ENCODE data around the gene GREM1. TPM values are rescaled to one million over a fixed set of nuclear protein-coding genes. Genes with fewer than 3 reads are reported as not detected.

The GREM1 gene
- total RNA-seq, 2 donors from 2014 or later, result 0.25 TPM; not detected in 1

DNA sequence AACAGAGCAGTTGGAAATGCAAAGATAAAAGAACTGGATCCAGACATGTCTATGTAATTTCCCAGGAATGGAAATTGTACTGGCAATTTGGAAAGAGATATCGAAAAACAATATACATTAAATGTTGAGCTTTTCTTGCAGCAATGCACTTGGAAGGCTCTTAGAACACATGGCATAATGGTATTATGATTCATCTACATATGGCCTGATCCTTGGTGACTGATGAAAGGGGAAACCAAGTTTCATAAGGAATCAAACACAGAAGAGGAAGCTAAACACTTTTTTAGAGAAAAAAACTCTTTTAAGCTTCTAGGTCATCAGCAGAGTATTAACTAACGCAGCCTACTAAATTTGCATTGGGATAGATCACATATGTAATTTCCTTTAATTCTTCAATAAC, 12.4 kb upstream of the GREM1 start:
- Mint-ChIP-seq H3K9me3 (no peaks in the 10 kb centered on the region), H3K27me3 (ENCODE audit: low read depth) (peaks cover 69% of the 10 kb centered on the region), H3K36me3 (ENCODE audit: insufficient read depth in 2 of 2) (no peaks in the 10 kb centered on the region), H3K27ac (no peak overlapping the region), H3K4me1 (ENCODE audit: low read depth) (no peaks in the 10 kb centered on the region), H3K4me3 (no peak overlapping the region)
- ATAC-seq (replicated peaks in 1 of 2), result no peak
- no peak for DNase-seq

DNA sequence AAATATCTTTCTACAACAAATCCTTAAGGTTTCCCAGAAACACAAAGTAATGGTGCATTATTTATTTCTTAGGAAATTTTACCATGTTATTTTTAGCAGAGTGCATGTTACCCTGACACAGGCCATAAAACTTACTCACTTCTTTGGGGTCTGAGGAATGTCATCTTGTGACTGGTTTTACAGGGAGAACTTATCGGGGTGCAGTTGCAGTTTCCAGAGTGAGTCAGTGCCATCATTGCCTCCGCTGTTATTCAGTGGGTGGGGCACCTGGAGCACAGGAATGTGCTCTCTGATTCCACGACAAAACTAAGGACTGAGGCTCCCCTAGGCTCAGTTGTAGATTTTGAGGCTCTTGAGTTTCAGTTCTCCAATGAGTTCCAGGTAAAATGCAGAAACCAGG, 11.1 kb upstream of the GREM1 start:
- Mint-ChIP-seq H3K4me3 (no peak overlapping the region), H3K4me1 (ENCODE audit: low read depth) (no peaks in the 10 kb centered on the region), H3K36me3 (ENCODE audit: insufficient read depth in 2 of 2) (no peaks in the 10 kb centered on the region), H3K27me3 (ENCODE audit: low read depth) (peaks cover 66% of the 10 kb centered on the region), H3K27ac (no peak overlapping the region), H3K9me3 (no peaks in the 10 kb centered on the region)
- DNase-seq (no peak), ATAC-seq (replicated peaks in 1 of 2) (no peak)

DNA sequence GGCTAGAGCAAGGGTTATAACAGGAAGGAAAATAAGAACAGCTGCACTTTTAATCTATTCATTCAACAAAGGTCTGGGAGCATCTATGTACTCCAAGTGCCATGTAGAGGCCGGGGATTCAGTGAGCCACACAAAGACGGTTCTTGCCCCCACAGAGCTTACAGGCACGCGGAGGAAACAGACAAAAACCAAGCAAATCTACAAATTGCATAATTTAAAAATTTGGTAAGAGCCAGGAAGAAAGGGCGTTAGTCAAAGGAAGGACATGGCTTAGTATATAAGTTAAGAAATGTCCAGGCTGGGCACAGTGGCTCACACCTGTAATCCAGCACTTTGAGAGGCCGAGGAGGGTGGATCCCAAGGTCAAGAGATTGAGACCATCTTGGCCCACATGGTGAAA, 10.4 kb upstream of the GREM1 start:
- ATAC-seq (replicated peaks in 1 of 2) (no peak), DNase-seq (no peak)
- H3K4me1 Mint-ChIP-seq (ENCODE audit: low read depth), result no peaks in the 10 kb centered on the region
- no peak overlapping the region for H3K4me3 Mint-ChIP-seq
- no peak overlapping the region for H3K27ac Mint-ChIP-seq
- H3K27me3 Mint-ChIP-seq (ENCODE audit: low read depth), result peaks cover 66% of the 10 kb centered on the region
- no peaks in the 10 kb centered on the region for H3K9me3 Mint-ChIP-seq
- H3K36me3 Mint-ChIP-seq (ENCODE audit: insufficient read depth in 2 of 2), result no peaks in the 10 kb centered on the region

DNA sequence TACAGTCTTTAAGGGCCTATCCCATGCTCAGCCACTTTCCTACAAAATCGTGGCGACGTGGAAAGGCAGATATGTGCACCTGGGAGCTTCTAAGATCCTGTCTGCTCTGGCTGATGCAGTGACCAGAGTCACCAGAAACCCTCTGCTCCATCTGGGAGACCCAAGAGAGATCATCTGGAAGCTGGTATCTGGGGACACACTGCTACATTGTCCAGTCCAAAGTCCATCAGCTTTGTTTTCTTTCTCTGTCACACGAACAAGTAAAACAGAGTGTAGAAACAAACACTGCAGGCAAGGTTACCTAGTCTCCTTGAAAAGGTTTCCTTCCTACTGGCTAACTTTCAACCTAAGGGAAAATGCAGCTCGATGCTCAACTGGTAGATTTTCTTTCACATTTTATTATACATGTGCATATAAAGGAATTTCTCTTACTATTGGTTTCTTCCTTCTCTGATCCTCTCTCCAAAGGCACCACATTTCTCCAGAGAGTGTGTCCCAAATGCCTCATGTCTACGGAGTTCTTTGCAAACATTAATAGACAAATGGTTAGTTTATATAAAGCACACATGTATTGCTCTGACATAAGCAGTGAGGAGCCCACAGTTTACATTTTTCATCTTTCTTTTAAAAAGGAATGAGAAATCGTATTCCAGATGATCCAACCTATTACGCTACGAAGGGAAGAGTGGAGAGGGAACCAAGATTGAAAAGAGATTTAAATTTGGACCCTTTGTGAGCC, 8.3 kb upstream of the GREM1 start:
- Mint-ChIP-seq H3K4me1 (ENCODE audit: low read depth) (no peaks in the 10 kb centered on the region), H3K27ac (no peak overlapping the region), H3K27me3 (ENCODE audit: low read depth) (peaks cover 64% of the 10 kb centered on the region), H3K9me3 (no peaks in the 10 kb centered on the region), H3K4me3 (no peak overlapping the region), H3K36me3 (ENCODE audit: insufficient read depth in 2 of 2) (no peaks in the 10 kb centered on the region)
- no peak for DNase-seq
- no peak for ATAC-seq (replicated peaks in 1 of 2)

DNA sequence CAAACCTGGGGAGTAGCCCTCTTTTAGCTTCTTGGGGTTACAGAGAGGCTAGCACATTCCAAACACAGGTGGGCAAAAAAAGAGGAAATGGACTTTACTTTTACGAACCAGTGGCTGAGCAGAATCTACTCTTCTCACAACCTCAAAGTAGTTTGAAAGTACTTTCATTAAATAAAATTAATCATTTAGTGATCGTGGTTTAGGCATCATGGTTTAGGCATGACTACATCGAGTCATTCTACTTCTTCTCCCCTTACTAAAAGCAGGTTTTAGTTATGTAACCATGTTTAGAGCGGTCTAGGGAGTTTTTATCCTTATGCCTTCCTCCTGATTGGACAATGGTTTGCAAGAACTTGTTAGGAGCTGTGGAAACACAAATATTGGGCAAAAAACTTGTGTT, 2.5 kb upstream of the GREM1 start:
- Mint-ChIP-seq H3K27ac (no peak overlapping the region), H3K9me3 (no peaks in the 10 kb centered on the region), H3K27me3 (ENCODE audit: low read depth) (peaks cover 77% of the 10 kb centered on the region), H3K4me1 (ENCODE audit: low read depth) (peaks cover 24% of the 10 kb centered on the region), H3K4me3 (no peak overlapping the region), H3K36me3 (ENCODE audit: insufficient read depth in 2 of 2) (peaks cover 0 to 1% of the 10 kb centered on the region in 2 donors)
- DNase-seq (no peak), ATAC-seq (replicated peaks in 1 of 2) (no peak)

DNA sequence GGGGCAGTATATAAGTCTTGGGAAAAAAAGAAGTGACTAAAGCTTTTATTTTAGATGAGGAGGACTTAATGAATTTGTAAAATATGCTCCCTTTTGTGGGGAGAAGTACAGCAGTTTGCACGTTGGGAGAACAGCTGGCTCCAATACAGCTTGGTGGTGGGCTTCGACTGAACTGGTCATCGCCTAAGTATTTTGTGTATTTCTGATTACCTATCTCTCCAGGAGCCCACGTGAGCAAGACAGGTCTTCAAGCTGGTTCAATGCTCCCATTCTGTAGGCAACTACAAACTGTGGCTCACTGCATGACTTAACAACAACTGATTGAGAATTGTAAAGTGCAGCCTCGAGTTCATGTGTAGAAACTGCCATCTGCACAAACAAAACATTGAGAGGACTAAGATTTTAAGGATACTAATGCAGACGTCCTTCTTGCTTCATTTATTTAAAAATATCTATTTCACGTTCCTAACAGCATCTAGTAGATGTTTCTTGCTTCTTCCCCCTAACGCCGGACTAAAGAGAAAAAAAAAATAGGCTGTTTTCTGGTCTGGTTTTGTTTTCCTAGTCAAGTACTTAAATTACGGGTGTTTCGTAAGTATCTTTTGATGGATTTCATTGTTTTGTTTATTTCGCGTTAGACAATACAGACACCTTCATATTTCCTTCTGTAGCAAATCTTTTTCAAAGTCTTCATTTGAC, 1.4 kb upstream of the GREM1 start:
- H3K4me1 Mint-ChIP-seq (ENCODE audit: low read depth), result peaks cover 24% of the 10 kb centered on the region
- peak overlapping the region; percentile 61 for H3K4me3 Mint-ChIP-seq
- H3K9me3 Mint-ChIP-seq, result no peaks in the 10 kb centered on the region
- H3K27me3 Mint-ChIP-seq (ENCODE audit: low read depth), result peaks cover 88% of the 10 kb centered on the region
- DNase-seq, result no peak
- ATAC-seq (replicated peaks in 1 of 2), result no peak
- peaks cover 0 to 1% of the 10 kb centered on the region in 2 donors for H3K36me3 Mint-ChIP-seq (ENCODE audit: insufficient read depth in 2 of 2)
- peak overlapping the region; percentile 6 for H3K27ac Mint-ChIP-seq

DNA sequence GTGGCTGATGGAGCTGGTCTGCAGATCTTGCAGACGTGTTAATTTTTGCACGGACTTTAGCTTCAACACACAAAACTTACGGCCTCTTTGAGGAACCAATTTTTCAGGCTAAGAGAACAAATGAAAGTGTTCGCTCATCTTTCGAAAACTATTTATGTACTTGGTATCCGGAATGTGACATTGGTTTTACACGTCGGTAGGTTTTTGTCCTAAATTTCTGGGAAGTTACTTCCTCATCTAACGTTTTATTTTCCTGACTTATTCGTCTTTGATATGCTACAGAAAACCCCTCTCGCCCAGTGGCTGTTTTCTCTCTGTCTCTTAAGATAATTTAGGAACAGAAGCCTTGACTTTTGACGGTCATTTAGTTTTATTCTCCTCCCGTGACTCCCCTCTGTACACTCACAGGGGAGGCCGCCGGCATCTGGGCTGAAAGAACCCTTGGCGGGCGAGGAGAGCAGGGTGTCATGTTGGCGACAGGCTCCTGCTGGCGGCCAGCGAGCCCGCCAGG, 834 bp upstream of the GREM1 start:
- Mint-ChIP-seq H3K4me1 (ENCODE audit: low read depth) (peaks cover 24% of the 10 kb centered on the region), H3K27ac (peak overlapping the region; percentile 6), H3K9me3 (no peaks in the 10 kb centered on the region), H3K36me3 (ENCODE audit: insufficient read depth in 2 of 2) (peaks cover 0 to 1% of the 10 kb centered on the region in 2 donors), H3K27me3 (ENCODE audit: low read depth) (peaks cover 89% of the 10 kb centered on the region), H3K4me3 (peak overlapping the region; percentile 61)
- no peak for DNase-seq
- no peak for ATAC-seq (replicated peaks in 1 of 2)

DNA sequence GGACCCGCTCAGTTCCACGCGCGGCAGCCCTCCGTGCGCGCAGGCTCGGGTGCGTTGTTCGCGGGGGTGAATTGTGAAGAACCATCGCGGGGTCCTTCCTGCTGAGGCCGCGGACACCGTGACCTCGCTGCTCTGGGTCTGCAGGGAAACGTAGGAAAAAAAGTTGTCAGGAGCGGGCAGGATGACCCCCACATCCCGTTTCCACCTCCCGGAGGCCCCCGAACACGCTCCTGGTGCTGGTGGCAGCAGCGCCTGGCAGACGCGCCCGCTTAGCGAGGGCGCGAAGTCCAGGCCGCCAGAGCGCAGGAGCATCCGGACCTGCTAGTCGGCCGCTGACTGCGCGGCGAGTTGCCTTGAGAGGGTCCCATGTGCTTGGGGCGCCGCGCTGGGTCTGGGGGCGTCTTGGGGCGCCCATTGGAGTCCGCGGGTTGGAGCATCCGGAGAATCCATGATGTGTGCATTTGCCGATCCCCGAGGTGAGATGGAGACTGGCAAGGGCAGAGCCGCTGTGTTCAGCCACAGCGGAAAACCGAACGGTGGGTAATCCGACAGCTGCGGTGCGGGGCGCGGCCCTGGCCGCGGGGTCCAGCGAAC, 520 bp downstream of the GREM1 start:
- DNase-seq, result peak; percentile 6 to 15
- peaks cover 0 to 1% of the 10 kb centered on the region in 2 donors for H3K36me3 Mint-ChIP-seq (ENCODE audit: insufficient read depth in 2 of 2)
- H3K4me3 Mint-ChIP-seq, result peak overlapping the region; percentile 76 to 78

DNA sequence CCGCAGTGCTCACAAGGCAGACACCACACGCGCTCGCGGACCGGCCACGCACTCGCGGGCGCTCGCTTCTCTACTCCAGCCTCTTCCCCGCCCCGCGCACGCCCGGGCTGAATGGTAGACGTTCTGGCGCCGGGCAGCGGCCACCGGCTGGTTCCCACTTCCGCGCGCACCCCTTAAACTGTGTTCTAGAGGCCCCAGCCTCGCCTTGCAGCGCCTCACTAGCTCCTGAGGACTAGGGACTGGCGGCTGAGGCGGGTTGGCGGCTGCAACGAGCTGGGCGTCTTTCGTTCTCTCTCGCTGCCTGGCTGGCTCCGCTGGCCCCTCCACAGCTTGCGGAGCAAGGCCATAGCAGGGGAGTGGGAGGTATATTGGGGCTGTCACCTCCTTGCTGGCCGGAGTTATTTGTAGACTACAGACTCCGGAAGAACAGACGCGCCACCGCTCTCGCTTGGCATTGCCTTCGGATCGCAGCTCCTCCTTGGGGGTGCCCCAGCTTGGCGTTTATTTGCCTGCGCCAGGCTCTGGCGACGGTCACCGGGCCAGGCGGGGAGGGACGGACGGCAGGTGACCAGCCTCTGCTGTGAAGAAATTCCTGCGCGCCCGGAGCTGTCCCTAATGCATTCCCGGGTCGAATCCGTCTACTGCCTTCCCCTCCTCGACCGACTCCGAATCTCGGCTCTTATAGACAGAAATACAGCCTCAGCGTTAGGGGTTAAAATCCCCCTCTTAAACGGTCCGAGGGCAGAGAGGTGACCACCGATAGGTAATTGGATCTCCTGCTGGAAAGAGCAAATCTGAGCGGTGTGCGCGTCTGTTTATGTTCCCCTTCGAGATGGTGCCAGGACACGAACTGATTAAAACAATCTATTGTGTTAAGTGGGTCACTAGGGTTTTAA, 1.3 kb downstream of the GREM1 start:
- Mint-ChIP-seq H3K27me3 (ENCODE audit: low read depth) (peaks cover 86% of the 10 kb centered on the region), H3K4me3 (peak overlapping the region; percentile 76 to 78), H3K9me3 (no peaks in the 10 kb centered on the region), H3K27ac (no peak overlapping the region), H3K4me1 (ENCODE audit: low read depth) (peaks cover 38% of the 10 kb centered on the region), H3K36me3 (ENCODE audit: insufficient read depth in 2 of 2) (peaks cover 0 to 1% of the 10 kb centered on the region in 2 donors)
- peak in 1 of 2 donors; percentile 20 for DNase-seq
- ATAC-seq (replicated peaks in 1 of 2), result no peak

More for the DNA sequence above, 520 bp downstream of the GREM1 start:
- peak in 1 of 2 donors; percentile 28 for ATAC-seq (replicated peaks in 1 of 2)
- peaks cover 89% of the 10 kb centered on the region for H3K27me3 Mint-ChIP-seq (ENCODE audit: low read depth)
- no peaks in the 10 kb centered on the region for H3K9me3 Mint-ChIP-seq
- no peak overlapping the region for H3K27ac Mint-ChIP-seq
- H3K4me1 Mint-ChIP-seq (ENCODE audit: low read depth), result peaks cover 32% of the 10 kb centered on the region

DNA sequence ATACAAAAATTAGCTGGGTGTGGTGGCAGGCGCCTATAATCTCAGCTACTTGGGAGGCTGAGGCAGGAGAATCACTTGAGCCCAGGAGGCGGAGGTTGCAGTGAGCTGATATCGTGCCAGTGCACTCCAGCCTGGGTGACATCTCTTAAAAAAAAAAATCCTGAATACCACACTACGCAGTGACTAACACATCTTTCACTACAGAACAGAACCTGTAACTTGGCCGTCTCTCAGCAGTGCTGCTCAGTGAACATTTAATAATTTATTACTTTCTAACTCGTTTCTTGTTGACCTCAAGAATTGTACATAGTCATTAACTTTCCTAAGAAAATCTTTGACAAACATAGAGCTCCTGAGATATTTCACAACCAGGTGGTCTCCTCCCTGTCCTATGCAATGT, 3.8 kb downstream of the GREM1 start:
- no peak for ATAC-seq (replicated peaks in 1 of 2)
- no peak overlapping the region for H3K4me3 Mint-ChIP-seq

DNA sequence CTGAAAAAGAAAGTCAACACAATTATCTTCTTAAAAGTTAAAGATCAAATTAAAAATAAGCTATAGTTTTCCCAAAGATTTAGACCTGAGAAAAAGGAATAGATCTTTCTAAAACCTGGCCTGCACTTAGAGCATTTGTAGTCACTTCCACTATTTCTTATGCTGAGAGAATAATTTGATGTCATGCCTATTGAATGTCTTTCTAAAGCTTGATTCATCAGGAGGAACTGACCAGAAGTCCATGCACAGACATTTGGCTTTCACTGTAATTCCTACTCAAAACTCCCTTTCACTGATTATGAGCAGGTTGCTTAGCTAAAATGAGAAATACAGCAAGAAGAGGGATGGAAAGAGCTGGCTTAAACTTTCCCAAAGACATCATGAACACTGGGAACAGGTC, 4.3 kb downstream of the GREM1 start:
- ATAC-seq (replicated peaks in 1 of 2), result no peak
- peaks cover 0 to 5% of the 10 kb centered on the region in 2 donors for H3K36me3 Mint-ChIP-seq (ENCODE audit: insufficient read depth in 2 of 2)
- peaks cover 86% of the 10 kb centered on the region for H3K27me3 Mint-ChIP-seq (ENCODE audit: low read depth)
- no peak overlapping the region for H3K4me3 Mint-ChIP-seq
- peaks cover 2 to 7% of the 10 kb centered on the region in 2 donors for H3K9me3 Mint-ChIP-seq
- H3K4me1 Mint-ChIP-seq (ENCODE audit: low read depth), result peaks cover 32% of the 10 kb centered on the region
- H3K27ac Mint-ChIP-seq, result no peak overlapping the region
- DNase-seq, result no peak

More for the DNA sequence above, 3.8 kb downstream of the GREM1 start:
- Mint-ChIP-seq H3K27ac (no peak overlapping the region), H3K9me3 (peaks cover 2 to 6% of the 10 kb centered on the region in 2 donors), H3K27me3 (ENCODE audit: low read depth) (peaks cover 86% of the 10 kb centered on the region), H3K36me3 (ENCODE audit: insufficient read depth in 2 of 2) (peaks cover 0 to 4% of the 10 kb centered on the region in 2 donors), H3K4me1 (ENCODE audit: low read depth) (peaks cover 37% of the 10 kb centered on the region)
- no peak for DNase-seq

DNA sequence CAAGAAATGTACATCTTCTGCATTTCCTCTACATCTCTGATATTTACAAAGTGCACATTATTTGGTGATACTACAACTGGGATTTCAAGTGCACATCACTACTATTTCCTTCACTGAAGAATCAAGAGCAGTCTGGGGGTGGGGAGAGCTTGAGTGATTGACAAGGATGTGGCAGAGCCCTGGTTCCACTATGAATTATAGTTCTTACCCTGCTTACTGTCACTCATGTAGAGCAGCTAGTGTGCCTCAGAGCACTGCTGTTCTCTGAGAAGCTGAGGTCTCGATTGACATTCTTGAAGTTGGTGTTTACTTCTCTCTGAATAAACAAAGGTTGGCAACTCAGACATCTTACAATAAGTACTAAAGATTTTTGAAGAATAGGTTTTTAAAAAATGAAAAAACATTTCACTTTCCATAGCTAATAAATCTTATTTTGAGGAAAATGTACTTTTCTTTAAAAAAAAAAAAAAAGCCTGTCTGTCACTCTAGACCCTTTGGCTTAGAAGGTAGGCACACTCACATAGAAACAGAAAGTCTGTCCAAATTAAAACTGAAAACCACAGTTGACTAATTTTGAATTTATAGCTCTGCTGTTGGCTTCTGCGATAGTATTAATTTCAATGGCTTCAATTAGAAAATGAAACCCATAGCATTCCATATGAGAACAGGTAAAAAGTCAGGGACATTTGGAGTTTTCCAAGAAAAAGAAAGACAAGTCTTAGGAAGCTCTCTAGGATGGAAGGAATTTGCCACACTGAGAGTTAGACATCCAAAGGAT, 5.6 kb downstream of the GREM1 start:
- Mint-ChIP-seq H3K4me1 (ENCODE audit: low read depth) (peaks cover 27% of the 10 kb centered on the region), H3K9me3 (peaks cover 4 to 7% of the 10 kb centered on the region in 2 donors), H3K4me3 (no peak overlapping the region), H3K36me3 (ENCODE audit: insufficient read depth in 2 of 2) (peaks cover 0 to 5% of the 10 kb centered on the region in 2 donors), H3K27ac (peak overlapping the region; percentile 38), H3K27me3 (ENCODE audit: low read depth) (peaks cover 91% of the 10 kb centered on the region)
- ATAC-seq (replicated peaks in 1 of 2), result peak; percentile 96 to 97
- DNase-seq, result peak; percentile 37 to 41
